OCI-LY3 (cell line): ENCODE data around the gene ACADSB.

Experiments
- CTCF ChIP-seq: fragments of 200-600, 300-600 bp; sonication (generic); IDR thresholded peaks from 2 replicates; pipeline ENCODE4 v1.5.1; 2014; ENCODE audit warnings: antibody characterized with exemption, low read length, low read depth
- EZH2phosphoT487 ChIP-seq: fragments of 200-600 bp; shearing (Covaris generic); IDR thresholded peaks from 2 replicates; pipeline ENCODE4 v1.6.1; 2018; ENCODE audit warnings: antibody characterized with exemption, mixed run types, low read depth

- no peak for TF ChIP-seq CTCF
- no peak for TF ChIP-seq EZH2phosphoT487
These were observed 41.9 kb upstream of the ACADSB start for GRCh38 chr10:122966879-122967278.
